Osteocyte (in vitro differentiated cells): ENCODE results near the gene ORC6. TPM values are rescaled to one million over a fixed set of nuclear protein-coding genes. Genes with fewer than 3 reads are reported as not detected.

Experiments
- DNase-seq: peaks from one replicate; pipeline ENCODE4 v3.0.0; 2021; ENCODE audit warnings: mixed read lengths; ENCODE audit not compliant: unreplicated experiment; ENCODE audit errors: extremely low spot score
- H3K27ac Mint-ChIP-seq: one replicate; pipeline ENCODE4 v1.8.0; 2021; ENCODE audit warnings: mild to moderate bottlenecking, mixed read lengths; ENCODE audit not compliant: unreplicated experiment
- H3K27me3 Mint-ChIP-seq: one replicate; pipeline ENCODE4 v1.8.0; 2021; ENCODE audit warnings: mixed read lengths; ENCODE audit not compliant: unreplicated experiment
- H3K36me3 Mint-ChIP-seq: one replicate; pipeline ENCODE4 v1.8.0; 2021; ENCODE audit warnings: mixed read lengths; ENCODE audit not compliant: unreplicated experiment
- H3K4me1 Mint-ChIP-seq: one replicate; pipeline ENCODE4 v1.8.0; 2021; ENCODE audit warnings: mixed read lengths; ENCODE audit not compliant: unreplicated experiment
- H3K4me3 Mint-ChIP-seq: one replicate; pipeline ENCODE4 v1.8.0; 2021; ENCODE audit warnings: mild to moderate bottlenecking, moderate library complexity, mixed read lengths; ENCODE audit not compliant: unreplicated experiment
- H3K9me3 Mint-ChIP-seq: one replicate; pipeline ENCODE4 v1.8.0; 2021; ENCODE audit warnings: mixed read lengths; ENCODE audit not compliant: unreplicated experiment
- CTCF ChIP-seq: fragments of 200-600 bp; sonication (generic); IDR thresholded peaks from 2 replicates; pipeline ENCODE4 v1.5.0; 2021; ENCODE audit warnings: antibody characterized with exemption, mild to moderate bottlenecking, moderate library complexity
- total RNA-seq: library from RNA; stranded (reverse); gene quantifications from 2 replicates; pipeline ENCODE4 v1.2.1, GENCODE V29; 2021

The ORC6 gene
- total RNA-seq, 1 donor from 2014 or later = 8.8 TPM

- Mint-ChIP-seq H3K4me1 (peaks cover 22% of the 10 kb centered on the region), H3K27me3 (no peaks in the 10 kb centered on the region), H3K27ac (no peak overlapping the region), H3K36me3 (no peaks in the 10 kb centered on the region), H3K9me3 (no peaks in the 10 kb centered on the region), H3K4me3 (no peak overlapping the region)
- no peak for TF ChIP-seq CTCF
- DNase-seq = no peak
Measured at GRCh38 chr16:46690281-46691178, 1.1 kb downstream of the ORC6 start.

- H3K36me3 Mint-ChIP-seq = peaks cover 4% of the 10 kb centered on the region
- H3K27me3 Mint-ChIP-seq = no peaks in the 10 kb centered on the region
- no peak overlapping the region for H3K27ac Mint-ChIP-seq
- no peak for DNase-seq
- no peak overlapping the region for H3K4me3 Mint-ChIP-seq
- H3K9me3 Mint-ChIP-seq = no peaks in the 10 kb centered on the region
- TF ChIP-seq CTCF = no peak
- H3K4me1 Mint-ChIP-seq = peaks cover 15% of the 10 kb centered on the region
Measured at GRCh38 chr16:46691726-46692125, 2.3 kb downstream of the ORC6 start.

GRCh38 chr16:46693598-46693997 lies 4.1 kb downstream of the ORC6 start:
- DNase-seq = no peak
- H3K4me1 Mint-ChIP-seq = no peaks in the 10 kb centered on the region
- no peaks in the 10 kb centered on the region for H3K27me3 Mint-ChIP-seq
- peaks cover 6% of the 10 kb centered on the region for H3K36me3 Mint-ChIP-seq
- H3K9me3 Mint-ChIP-seq = no peaks in the 10 kb centered on the region
- no peak for TF ChIP-seq CTCF
- no peak overlapping the region for H3K27ac Mint-ChIP-seq
- H3K4me3 Mint-ChIP-seq = no peak overlapping the region

- Mint-ChIP-seq H3K36me3 (peaks cover 6% of the 10 kb centered on the region), H3K9me3 (no peaks in the 10 kb centered on the region), H3K27me3 (no peaks in the 10 kb centered on the region)
Measured at GRCh38 chr16:46695937-46696336, 6.5 kb downstream of the ORC6 start.

More at GRCh38 chr16:46695937-46696336, 6.5 kb downstream of the ORC6 start:
- H3K4me3 Mint-ChIP-seq = no peak overlapping the region
- no peaks in the 10 kb centered on the region for H3K4me1 Mint-ChIP-seq
- no peak overlapping the region for H3K27ac Mint-ChIP-seq
- no peak for TF ChIP-seq CTCF
- no peak for DNase-seq
